Colonic mucosa (tissue), 4 donors: ENCODE data around the gene COL18A1. TPM values are rescaled to one million over a fixed set of nuclear protein-coding genes. Genes with fewer than 3 reads are reported as not detected.

ENCODE experiments used
- DNase-seq: peaks from one replicate; pipeline ENCODE4 v3.0.0-alpha.2; 2020
- H3K27ac ChIP-seq: fragments of 200-600 bp; one replicate; pipeline ENCODE4 v1.8.0; 2021
- H3K27me3 ChIP-seq: fragments of 200-600 bp; one replicate; pipeline ENCODE4 v1.8.0; 2021
- H3K36me3 ChIP-seq: fragments of 200-600 bp; one replicate; pipeline ENCODE4 v1.8.0; 2021
- H3K4me1 ChIP-seq: fragments of 200-600 bp; one replicate; pipeline ENCODE4 v1.8.0; 2021; ENCODE audit warnings: mild to moderate bottlenecking
- H3K4me3 ChIP-seq: fragments of 200-600 bp; one replicate; pipeline ENCODE4 v1.8.0; 2021
- H3K9ac ChIP-seq, 2 donors: one replicate each; pipeline ENCODE4 v1.7.0; 2013; ENCODE audit warnings: control low read depth in 2 of 2, low read depth in 2 of 2, low read length in 2 of 2
- H3K9me3 ChIP-seq: fragments of 200-600 bp; one replicate; pipeline ENCODE4 v1.8.0; 2021
- intact Hi-C: fragments of 100-400 bp; cut with DNase I; formaldehyde crosslinking; loops from one replicate; pipeline ENCODE4 v1.14.1; 2022
- total RNA-seq, 2 donors: library from RNA; stranded (reverse); fragmentation: NEBNext Ultra II Directional in 1 of 2; extraction: Animal tissue kit (Norgen Biotek cat#: 25700) in 1 of 2; gene quantifications; one replicate each; pipeline ENCODE4 v1.2.1, GENCODE V29; 2021
- TF ChIP-seq, protein P1 (sequence below): fragments of 200-600 bp; IDR thresholded peaks from one replicate; pipeline ENCODE4 v1.8.0; 2022; ENCODE audit warnings: antibody characterized with exemption, mild to moderate bottlenecking
- donor health status: healthy.
- donor health status: DM: no; HTN: no; CAD: no.
- donor health status: DM: no; HTN: no; CAD: no.

The COL18A1 gene
- total RNA-seq, 2 donors from 2014 or later, result 8.4 to 22.3 TPM

DNA sequence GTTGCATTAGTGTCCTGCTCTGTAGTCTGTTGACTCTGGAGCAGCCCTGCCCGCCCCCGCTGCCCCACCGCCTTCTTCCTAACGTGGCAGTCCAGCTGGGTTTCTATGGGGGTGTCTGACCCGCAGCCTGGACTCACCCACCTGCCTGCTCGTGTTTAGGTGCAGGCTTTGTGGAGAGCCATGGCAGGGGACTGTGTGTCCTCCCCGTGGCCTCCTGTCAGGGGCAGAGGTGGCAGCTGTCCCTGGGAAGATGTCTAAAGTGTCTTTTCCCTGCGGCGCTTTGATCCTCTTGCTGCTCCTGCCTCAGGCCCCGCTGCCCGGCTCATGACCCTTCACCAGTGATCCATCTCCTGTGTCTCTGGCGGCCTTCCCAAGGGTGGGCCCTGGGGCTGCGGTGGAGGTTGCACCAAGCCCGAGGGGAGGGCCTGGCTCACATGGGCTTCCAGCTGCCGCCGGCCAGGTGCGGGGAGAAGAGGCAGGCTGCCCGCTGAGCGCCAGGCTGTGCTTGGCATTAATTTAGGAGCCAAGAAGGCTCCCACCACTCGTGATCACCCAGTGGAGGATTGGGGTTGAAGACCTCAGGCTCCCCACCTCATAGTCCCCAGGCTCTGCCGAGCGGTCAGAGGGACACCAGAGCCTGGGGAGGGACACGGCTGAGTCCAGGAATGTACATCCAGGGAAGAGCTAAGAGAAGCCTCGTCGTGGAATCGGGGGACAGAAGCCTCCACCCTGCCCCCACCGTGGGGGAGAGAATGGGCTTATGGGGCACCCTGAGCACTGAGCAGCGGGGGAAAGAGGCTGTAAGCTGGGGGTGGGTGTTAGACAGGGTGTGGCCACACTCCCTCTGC lies 44.1 kb downstream of the COL18A1 start:
- Histone ChIP-seq H3K9me3 (no peaks in the 10 kb centered on the region), H3K27ac (no peak overlapping the region), H3K4me1 (no peaks in the 10 kb centered on the region), H3K9ac (no peak overlapping the region), H3K4me3 (no peak overlapping the region), H3K27me3 (no peaks in the 10 kb centered on the region), H3K36me3 (no peaks in the 10 kb centered on the region)
- TF ChIP-seq, protein P1, sequence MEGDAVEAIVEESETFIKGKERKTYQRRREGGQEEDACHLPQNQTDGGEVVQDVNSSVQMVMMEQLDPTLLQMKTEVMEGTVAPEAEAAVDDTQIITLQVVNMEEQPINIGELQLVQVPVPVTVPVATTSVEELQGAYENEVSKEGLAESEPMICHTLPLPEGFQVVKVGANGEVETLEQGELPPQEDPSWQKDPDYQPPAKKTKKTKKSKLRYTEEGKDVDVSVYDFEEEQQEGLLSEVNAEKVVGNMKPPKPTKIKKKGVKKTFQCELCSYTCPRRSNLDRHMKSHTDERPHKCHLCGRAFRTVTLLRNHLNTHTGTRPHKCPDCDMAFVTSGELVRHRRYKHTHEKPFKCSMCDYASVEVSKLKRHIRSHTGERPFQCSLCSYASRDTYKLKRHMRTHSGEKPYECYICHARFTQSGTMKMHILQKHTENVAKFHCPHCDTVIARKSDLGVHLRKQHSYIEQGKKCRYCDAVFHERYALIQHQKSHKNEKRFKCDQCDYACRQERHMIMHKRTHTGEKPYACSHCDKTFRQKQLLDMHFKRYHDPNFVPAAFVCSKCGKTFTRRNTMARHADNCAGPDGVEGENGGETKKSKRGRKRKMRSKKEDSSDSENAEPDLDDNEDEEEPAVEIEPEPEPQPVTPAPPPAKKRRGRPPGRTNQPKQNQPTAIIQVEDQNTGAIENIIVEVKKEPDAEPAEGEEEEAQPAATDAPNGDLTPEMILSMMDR, result no peak
- intact Hi-C loops, result no loop called here
- DNase-seq, result no peak

DNA sequence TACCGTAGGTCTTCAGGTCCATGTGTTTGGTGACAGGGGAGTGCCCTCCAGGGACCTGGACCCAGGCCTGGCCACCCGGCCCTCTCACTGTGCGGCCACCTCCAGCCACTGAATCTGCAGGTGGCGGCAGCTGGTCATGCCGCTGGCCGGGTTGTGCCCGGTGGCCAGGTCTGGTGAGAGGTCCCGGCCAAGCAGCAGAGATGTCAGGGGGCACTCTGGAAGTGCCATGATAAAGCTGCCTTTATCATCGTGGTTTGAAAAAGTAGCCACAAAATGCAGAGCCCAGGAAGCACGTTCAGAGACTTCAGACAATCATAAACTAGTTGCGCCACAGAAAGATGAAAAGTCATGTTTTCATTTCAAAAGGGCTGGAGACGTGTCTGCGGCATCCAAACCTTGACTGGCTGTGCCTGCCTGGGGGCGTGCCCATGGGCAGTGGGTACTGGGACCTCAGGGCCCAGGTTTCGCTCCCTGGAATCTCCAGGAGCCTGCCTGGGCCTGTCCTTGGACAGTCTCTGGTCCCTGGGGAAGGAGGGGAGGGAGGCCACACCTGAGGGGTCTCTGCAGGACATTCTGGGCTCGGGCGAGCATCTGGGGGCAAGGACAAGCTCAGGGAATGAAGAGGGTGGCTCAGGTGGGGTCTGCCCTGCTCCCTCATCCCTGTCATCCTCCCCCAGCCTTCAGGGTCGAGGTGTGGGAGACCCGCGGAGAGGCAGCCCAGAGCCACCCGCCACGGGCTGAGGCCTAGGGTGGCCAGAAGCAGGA lies 44.9 kb downstream of the COL18A1 start:
- H3K9ac ChIP-seq, result no peak overlapping the region
- TF ChIP-seq, protein P1, result no peak
- intact Hi-C loops, result no loop called here

DNA sequence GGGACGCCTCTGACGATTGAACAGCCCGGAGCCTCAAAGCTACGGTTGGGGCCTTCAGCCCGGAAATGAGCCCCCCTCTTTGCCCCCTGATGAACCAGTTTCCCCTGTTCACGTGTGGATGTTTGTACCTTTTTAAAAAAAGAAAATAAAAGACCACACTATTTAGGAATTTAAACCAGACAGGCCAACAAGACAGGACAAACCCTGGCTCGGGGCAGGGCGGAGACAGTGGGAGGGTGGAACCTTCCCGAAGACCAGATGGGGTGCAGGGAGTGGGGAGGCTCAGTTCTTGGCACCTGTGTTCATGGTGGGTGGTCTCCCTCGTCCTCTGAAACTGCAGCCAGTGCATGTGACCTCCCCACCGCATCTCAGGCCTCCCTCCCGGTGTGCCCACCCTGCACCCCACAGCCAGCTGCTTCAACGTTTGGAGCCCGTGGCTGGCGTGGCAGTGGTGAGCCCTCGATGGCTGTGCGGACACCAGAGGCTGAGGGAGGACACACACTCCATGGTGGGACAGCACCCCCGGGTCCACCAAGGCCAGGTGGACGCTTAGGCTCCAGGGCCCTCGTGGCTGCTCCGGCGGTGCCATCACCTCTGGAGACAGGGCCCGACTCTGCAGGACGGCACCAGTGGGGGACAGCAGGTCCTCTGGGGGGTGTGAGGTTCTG lies 45.6 kb downstream of the COL18A1 start:
- H3K9ac ChIP-seq, result no peak overlapping the region
- H3K36me3 ChIP-seq, result no peaks in the 10 kb centered on the region
- no peak overlapping the region for H3K4me3 ChIP-seq
- DNase-seq, result no peak
- intact Hi-C loops, result no loop called here
- no peaks in the 10 kb centered on the region for H3K4me1 ChIP-seq
- no peak overlapping the region for H3K27ac ChIP-seq
- H3K27me3 ChIP-seq, result no peaks in the 10 kb centered on the region
- no peaks in the 10 kb centered on the region for H3K9me3 ChIP-seq
- TF ChIP-seq, protein P1, result no peak

More for the DNA sequence above, 44.9 kb downstream of the COL18A1 start:
- Histone ChIP-seq H3K27ac (no peak overlapping the region), H3K27me3 (no peaks in the 10 kb centered on the region), H3K9me3 (no peaks in the 10 kb centered on the region), H3K4me1 (no peaks in the 10 kb centered on the region), H3K4me3 (no peak overlapping the region), H3K36me3 (no peaks in the 10 kb centered on the region)
- no peak for DNase-seq

DNA sequence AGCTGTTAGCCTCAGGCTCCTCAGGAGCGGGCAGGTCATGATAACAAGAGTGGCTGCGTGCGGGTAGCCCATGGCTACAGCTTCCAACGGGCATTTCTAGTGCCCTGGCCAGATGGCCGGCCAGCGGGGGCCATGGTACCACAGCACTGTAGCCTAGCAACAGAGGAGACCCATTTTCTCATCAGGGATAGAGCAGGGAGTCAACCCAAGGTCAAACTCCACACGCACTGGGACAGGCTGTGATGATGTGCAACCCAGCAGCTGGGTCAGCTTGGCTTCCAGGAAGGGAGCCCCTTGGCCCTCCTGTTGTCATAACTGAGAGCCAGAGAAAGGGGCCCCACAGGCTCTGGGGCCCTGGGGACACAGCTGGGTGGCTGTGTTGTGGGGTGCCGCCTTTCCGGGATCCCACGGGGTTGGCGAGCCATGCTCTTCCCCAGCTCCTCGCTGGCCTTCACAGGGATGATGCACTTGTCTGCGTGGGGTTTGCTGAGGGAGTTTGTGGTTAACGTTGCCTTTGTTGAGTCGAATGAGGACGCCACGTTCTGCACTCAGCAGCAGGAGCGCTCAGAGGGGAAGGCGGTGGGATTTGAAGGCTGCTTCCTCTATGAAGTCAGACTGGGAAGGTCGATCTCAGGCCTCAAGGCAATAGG lies 46.3 kb downstream of the COL18A1 start:
- no peak overlapping the region for H3K9ac ChIP-seq
- no peak for DNase-seq
- H3K27ac ChIP-seq, result no peak overlapping the region
- intact Hi-C loops, result no loop called here
- H3K9me3 ChIP-seq, result no peaks in the 10 kb centered on the region
- H3K4me3 ChIP-seq, result no peak overlapping the region
- no peaks in the 10 kb centered on the region for H3K4me1 ChIP-seq
- H3K27me3 ChIP-seq, result no peaks in the 10 kb centered on the region
- TF ChIP-seq, protein P1, result no peak
- no peaks in the 10 kb centered on the region for H3K36me3 ChIP-seq

DNA sequence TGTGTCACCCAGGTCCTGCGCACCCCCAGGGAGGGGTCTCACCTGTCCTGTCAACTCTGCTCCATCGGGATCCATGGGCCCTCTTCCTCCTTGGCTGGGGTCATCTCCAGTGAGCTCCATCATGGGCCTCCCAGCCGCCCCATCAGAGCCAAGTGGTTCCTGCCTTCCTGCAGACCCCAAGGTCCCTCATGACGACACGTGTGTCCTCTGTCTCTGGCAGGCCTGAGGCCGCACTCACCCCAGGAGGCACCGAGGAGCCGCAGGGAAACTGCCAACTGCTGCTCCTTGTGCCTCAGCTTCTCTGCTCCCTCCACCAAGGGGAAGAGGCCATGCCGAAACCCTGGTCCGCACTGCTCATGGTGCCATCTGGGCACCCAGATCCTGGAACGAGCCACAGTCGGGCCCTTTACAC lies 46.8 kb downstream of the COL18A1 start:
- Histone ChIP-seq H3K4me3 (no peak overlapping the region), H3K4me1 (no peaks in the 10 kb centered on the region), H3K9ac (no peak overlapping the region), H3K36me3 (no peaks in the 10 kb centered on the region), H3K27me3 (no peaks in the 10 kb centered on the region), H3K27ac (no peak overlapping the region), H3K9me3 (no peaks in the 10 kb centered on the region)
- no peak for DNase-seq
- TF ChIP-seq, protein P1, result no peak
- intact Hi-C loops, result no loop called here
